A549 (cell line): ENCODE results near the gene MYH7B.

Source experiments
- CHD2 ChIP-seq: fragments of 150-350 bp; IDR thresholded peaks from 2 replicates; pipeline ENCODE4 v1.6.1; 2014; ENCODE audit warnings: low read length; ENCODE audit not compliant: partially characterized antibody
- CHD4 ChIP-seq: fragments of 200-600 bp; sonication (generic); IDR thresholded peaks from 2 replicates; pipeline ENCODE4 v1.6.1; 2016; ENCODE audit warnings: antibody characterized with exemption, mild to moderate bottlenecking, borderline replicate concordance
- CTCF ChIP-seq: fragments of >200 bp; sonication (Bioruptor Twin); formaldehyde crosslinking; IDR thresholded peaks from 3 replicates; pipeline ENCODE4 v1.5.1; 2016
- EP300 ChIP-seq, 2 experiments: fragments of >200 bp; sonication (Bioruptor Twin); formaldehyde crosslinking; IDR thresholded peaks; 2 replicates in 1 of 2; 3 replicates in 1 of 2; pipeline ENCODE4 v1.6.1; 2016 to 2017
- JUN ChIP-seq, 2 experiments: fragments of >200 bp; sonication (Bioruptor Twin); formaldehyde crosslinking; IDR thresholded peaks; 2 replicates in 1 of 2; 3 replicates in 1 of 2; pipeline ENCODE4 v1.6.1; 2016 to 2017
- MYC ChIP-seq: IDR thresholded peaks from 2 replicates; pipeline ENCODE4 v1.6.1; 2012; ENCODE audit warnings: mild to moderate bottlenecking, inconsistent platforms, low read length, improper control_type of control experiment, borderline replicate concordance
- NPAS2 ChIP-seq: fragments of 250-450 bp; sonication (Bioruptor Pico); IDR thresholded peaks from 2 replicates; pipeline ENCODE4 v1.8.0; 2022; ENCODE audit warnings: mild to moderate bottlenecking, moderate library complexity, borderline replicate concordance
- POLR2A ChIP-seq: IDR thresholded peaks from 2 replicates; pipeline ENCODE4 v1.6.1; 2012; ENCODE audit warnings: mild to moderate bottlenecking, low read length
- RAD21 ChIP-seq, 2 experiments: fragments of >200 bp in 1 of 2; sonication (Bioruptor Twin) in 1 of 2; formaldehyde crosslinking in 1 of 2; IDR thresholded peaks in 1 of 2; conservative IDR thresholded peaks in 1 of 2; 2 replicates in 1 of 2; 3 replicates in 1 of 2; pipeline ENCODE4 v1.6.1; 2012 to 2018; ENCODE audit warnings: inconsistent platforms in 1 of 2

- no peak for TF ChIP-seq NPAS2
- TF ChIP-seq RAD21 (conservative IDR thresholded peaks at IDR 0.05 in 1 of 2, IDR thresholded peaks at IDR 0.05 in 1 of 2): no peak
- TF ChIP-seq EP300 (IDR thresholded peaks at IDR 0.05): no peak
- TF ChIP-seq CTCF: no peak
- TF ChIP-seq MYC: no peak
- no peak for TF ChIP-seq CHD4
- no peak for TF ChIP-seq POLR2A
- no peak for TF ChIP-seq CHD2
- no peak for TF ChIP-seq JUN (IDR thresholded peaks at IDR 0.05)
Measured at GRCh38 chr20:34980543-34981233, 25.0 kb downstream of the MYH7B start.
